HepG2 (cell line): ENCODE results near the gene PDIA5. TPM values are rescaled to one million over a fixed set of nuclear protein-coding genes. Genes with fewer than 3 reads are reported as not detected.
A peak's percentile ranks its signal among the peaks of the same experiment; 100 is the strongest.

Experiments
- ARID4A ChIP-seq: sonication (generic); formaldehyde crosslinking; IDR thresholded peaks from 2 replicates; pipeline ENCODE4 v1.5.0; 2020; ENCODE audit warnings: mild to moderate bottlenecking, missing genetic modification reagents, borderline replicate concordance
- BHLHE40 ChIP-seq: IDR thresholded peaks from 2 replicates; pipeline ENCODE4 v1.6.1; 2011; ENCODE audit warnings: low read length, improper control_type of control experiment
- CREB1 ChIP-seq, 2 experiments: fragments of 450-650 bp in 1 of 2; IDR thresholded peaks; 2 replicates each; pipeline ENCODE4 v1.6.1; 2016 to 2017; ENCODE audit warnings: control low read depth in 1 of 2, mild to moderate bottlenecking in 1 of 2, missing compliant biosample characterization in 1 of 2, missing genetic modification characterization in 1 of 2
- HES4 ChIP-seq: sonication (generic); formaldehyde crosslinking; IDR thresholded peaks from 2 replicates; pipeline ENCODE4 v1.9.0; 2021; ENCODE audit warnings: mild to moderate bottlenecking, missing genetic modification reagents, borderline replicate concordance
- KDM5A ChIP-seq: fragments of 200-600 bp; sonication (generic); IDR thresholded peaks from 2 replicates; pipeline ENCODE4 v1.7.0; 2018; ENCODE audit warnings: antibody characterized with exemption, mild to moderate bottlenecking, low read length, borderline replicate concordance
- KLF15 ChIP-seq: sonication (generic); formaldehyde crosslinking; IDR thresholded peaks from 2 replicates; pipeline ENCODE4 v1.8.1; 2023; ENCODE audit warnings: borderline replicate concordance, mild to moderate bottlenecking, inconsistent platforms, missing genetic modification reagents, mixed read lengths
- MEF2D ChIP-seq: sonication (generic); formaldehyde crosslinking; IDR thresholded peaks from 2 replicates; pipeline ENCODE4 v1.5.1; 2020; ENCODE audit warnings: mild to moderate bottlenecking, missing genetic modification reagents
- MXD4 ChIP-seq: IDR thresholded peaks from 2 replicates; pipeline ENCODE4 v1.6.1; 2016; ENCODE audit warnings: mild to moderate bottlenecking, missing biosample characterization, missing genetic modification reagents
- XBP1 ChIP-seq: sonication (generic); formaldehyde crosslinking; IDR thresholded peaks from 2 replicates; pipeline ENCODE4 v1.5.0; 2020; ENCODE audit warnings: missing genetic modification reagents
- ZBTB4 ChIP-seq: sonication (generic); formaldehyde crosslinking; IDR thresholded peaks from 2 replicates; pipeline ENCODE4 v1.4.0; 2020; ENCODE audit warnings: missing genetic modification reagents, mild to moderate bottlenecking, borderline replicate concordance
- ZBTB8A ChIP-seq: sonication (generic); formaldehyde crosslinking; IDR thresholded peaks from 2 replicates; pipeline ENCODE4 v1.4.0; 2020; ENCODE audit warnings: mild to moderate bottlenecking, low read depth, missing genetic modification reagents, borderline replicate concordance
- ZNF619 ChIP-seq: sonication (generic); formaldehyde crosslinking; IDR thresholded peaks from 2 replicates; pipeline ENCODE4 v1.4.0; 2020; ENCODE audit warnings: mild to moderate bottlenecking, missing genetic modification reagents
- ZNF639 ChIP-seq: conservative IDR thresholded peaks from 2 replicates; pipeline ENCODE4 v1.6.1; 2018; ENCODE audit warnings: missing genetic modification reagents
- ZNF678 ChIP-seq: sonication (generic); formaldehyde crosslinking; IDR thresholded peaks from 2 replicates; pipeline ENCODE4 v1.4.0; 2020; ENCODE audit warnings: mild to moderate bottlenecking, missing genetic modification reagents
- polyA plus RNA-seq, 8 experiments: library from polyadenylated mRNA; depleted of rRNA in 3 of 8; stranded (reverse) in 7 of 8; unstranded in 1 of 8; fragments of >200 nt; fragmentation: Illumina TruSeq in 4 of 8; extraction: Trizol in 4 of 8; gene quantifications; 2 replicates each; pipeline versions ENCODE4 v1.2.1 to v1.2.3, GENCODE V29; 2011 to 2016; ENCODE audit warnings: low read depth in 4 of 8, missing spikeins in 1 of 8, mixed read lengths in 1 of 8; ENCODE audit not compliant: insufficient read depth in 1 of 8
- total RNA-seq, 5 experiments: library from RNA; depleted of rRNA; stranded (reverse); fragments of >200 nt; fragmentation: Illumina TruSeq; extraction: Trizol; gene quantifications; 2 replicates each; pipeline ENCODE4 v1.2.3, GENCODE V29; 2016; ENCODE audit warnings: low read depth in 1 of 5

Gene PDIA5
- total and polyA plus RNA-seq, 2 of the 13 experiments (the other 11 are each of a cell fraction or from before 2014, with no cell fraction given) = 51.3 to 74.3 TPM

GRCh38 chr3:123026565-123027291 is 40.1 kb upstream of the PDIA5 start (continued):
- TF ChIP-seq ZBTB4 (CRISPR knock-in tag) = no peak
- no peak for TF ChIP-seq KLF15 (CRISPR knock-in tag)
- no peak; the same call in 1 of the 2 replicates for TF ChIP-seq ARID4A (CRISPR knock-in tag)
- no peak for TF ChIP-seq KDM5A
- TF ChIP-seq HES4 (CRISPR knock-in tag) = no peak
- no peak for TF ChIP-seq MXD4
- no peak for TF ChIP-seq BHLHE40
- TF ChIP-seq ZNF678 = no peak
- no peak for TF ChIP-seq ZNF619
- no peak for TF ChIP-seq XBP1 (CRISPR knock-in tag)
- no peak for TF ChIP-seq ZNF639 (CRISPR knock-in tag)
- no peak for TF ChIP-seq ZBTB8A (CRISPR knock-in tag)
- no peak for TF ChIP-seq CREB1 (IDR thresholded peaks at IDR 0.05)
- no peak for TF ChIP-seq CREB1 (CRISPR knock-in tag; IDR thresholded peaks at IDR 0.05)
- TF ChIP-seq MEF2D = 0 out of 2 replicates have a peak, but pooled peaks have one; percentile 27
